Measurements from ENCODE around the gene ITSN2. TPM values are rescaled to one million over a fixed set of nuclear protein-coding genes. Genes with fewer than 3 reads are reported as not detected.
A peak's percentile ranks its signal among the peaks of the same experiment; 100 is the strongest.
"Not testable (repeated sequence)": the region's sequence is repeated elsewhere in the genome, so short reads cannot be mapped to it uniquely, and the experiment has no call there.

Gene ITSN2
- 59.7 and 68.2 TPM in 2 replicates for total RNA-seq

- DNase-seq, result peak; percentile 80
Measured at GRCh38 chr2:24360050-24360962, at the start of gene ITSN2. Gene ITSN2, minus strand, starts transcription at chr2:24360536. Its CDS starts 32,454 bp downstream, at chr2:24328082.

GRCh38 chr2:24409171-24409570, 48.8 kb upstream of the ITSN2 start:
- no peak for DNase-seq

- DNase-seq, result not testable (repeated sequence)
Measured at GRCh38 chr2:24408704-24409103, 48.4 kb upstream of the ITSN2 start.

- no peak for DNase-seq
Measured at GRCh38 chr2:24404491-24404921, 44.2 kb upstream of the ITSN2 start.

- no peak for DNase-seq
Measured at GRCh38 chr2:24403832-24404212, 43.5 kb upstream of the ITSN2 start.

- DNase-seq, result no peak
Measured at GRCh38 chr2:24403168-24403831, 43.0 kb upstream of the ITSN2 start.

GRCh38 chr2:24402242-24403097, 42.1 kb upstream of the ITSN2 start:
- peak; percentile 17 for DNase-seq

- DNase-seq, result no peak
Measured at GRCh38 chr2:24400207-24400907, 40.0 kb upstream of the ITSN2 start.

- no peak for DNase-seq
Measured at GRCh38 chr2:24399434-24400206, 39.3 kb upstream of the ITSN2 start.

GRCh38 chr2:24394998-24395397, 34.7 kb upstream of the ITSN2 start:
- no peak for DNase-seq

- no peak for DNase-seq
Measured at GRCh38 chr2:24392542-24393059, 32.3 kb upstream of the ITSN2 start.

- no peak for DNase-seq
Measured at GRCh38 chr2:24385366-24385765, 25.0 kb upstream of the ITSN2 start.

GRCh38 chr2:24382363-24383073, 22.2 kb upstream of the ITSN2 start:
- peak; percentile 84 for DNase-seq

GRCh38 chr2:24380820-24381219, 20.5 kb upstream of the ITSN2 start:
- DNase-seq, result no peak

GRCh38 chr2:24375349-24376087, 15.2 kb upstream of the ITSN2 start:
- DNase-seq, result no peak

GRCh38 chr2:24374301-24374700, 14.0 kb upstream of the ITSN2 start:
- DNase-seq, result no peak

GRCh38 chr2:24372033-24372432, 11.7 kb upstream of the ITSN2 start:
- DNase-seq, result no peak

- peak; percentile 23 for DNase-seq
Measured at GRCh38 chr2:24365826-24366225, 5.5 kb upstream of the ITSN2 start.

- DNase-seq, result peak; percentile 91
Measured at GRCh38 chr2:24365051-24365450, 4.7 kb upstream of the ITSN2 start.

GRCh38 chr2:24363301-24363700, 3.0 kb upstream of the ITSN2 start:
- no peak for DNase-seq
